Keratinocyte (primary cell): ENCODE data around the gene CENPP.

Experiments used
- EZH2 ChIP-seq: IDR thresholded peaks from one replicate; pipeline ENCODE4 v1.6.1; 2012; ENCODE audit warnings: inconsistent platforms, mild to moderate bottlenecking, low read length, moderate library complexity
- TF ChIP-seq, protein P1 (sequence below), 3 experiments: IDR thresholded peaks in 1 of 3; conservative IDR thresholded peaks in 1 of 3; optimal IDR thresholded peaks in 1 of 3; 2 replicates in 2 of 3; 3 replicates in 1 of 3; pipeline versions ENCODE3 to v1.5.1; 2011; ENCODE audit warnings: low read length in 3 of 3, mild to moderate bottlenecking in 3 of 3, moderate library complexity in 2 of 3, control low read depth in 1 of 3, inconsistent platforms in 1 of 3; ENCODE audit not compliant: insufficient read depth in 2 of 3; ENCODE audit errors: extremely low read depth in 1 of 3

DNA sequence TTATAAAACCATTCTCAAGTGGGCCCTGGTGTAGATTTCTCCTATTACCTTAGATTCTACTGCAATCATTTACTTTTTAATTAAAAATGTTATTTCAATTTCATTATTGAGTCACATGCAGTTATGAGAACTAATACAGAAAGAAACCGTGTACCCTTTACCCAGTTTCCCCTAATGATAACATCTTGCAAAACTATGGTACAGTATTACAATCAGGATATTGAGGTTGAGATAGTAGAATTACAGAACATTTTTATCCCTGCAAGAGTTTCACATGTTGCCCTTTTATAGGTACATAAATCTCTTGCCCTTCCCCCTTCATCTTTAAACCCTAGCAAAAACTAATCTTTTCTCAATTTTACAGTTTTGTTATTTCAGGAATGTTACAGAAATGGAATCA, 109.5 kb downstream of the CENPP start:
- TF ChIP-seq, protein P1, sequence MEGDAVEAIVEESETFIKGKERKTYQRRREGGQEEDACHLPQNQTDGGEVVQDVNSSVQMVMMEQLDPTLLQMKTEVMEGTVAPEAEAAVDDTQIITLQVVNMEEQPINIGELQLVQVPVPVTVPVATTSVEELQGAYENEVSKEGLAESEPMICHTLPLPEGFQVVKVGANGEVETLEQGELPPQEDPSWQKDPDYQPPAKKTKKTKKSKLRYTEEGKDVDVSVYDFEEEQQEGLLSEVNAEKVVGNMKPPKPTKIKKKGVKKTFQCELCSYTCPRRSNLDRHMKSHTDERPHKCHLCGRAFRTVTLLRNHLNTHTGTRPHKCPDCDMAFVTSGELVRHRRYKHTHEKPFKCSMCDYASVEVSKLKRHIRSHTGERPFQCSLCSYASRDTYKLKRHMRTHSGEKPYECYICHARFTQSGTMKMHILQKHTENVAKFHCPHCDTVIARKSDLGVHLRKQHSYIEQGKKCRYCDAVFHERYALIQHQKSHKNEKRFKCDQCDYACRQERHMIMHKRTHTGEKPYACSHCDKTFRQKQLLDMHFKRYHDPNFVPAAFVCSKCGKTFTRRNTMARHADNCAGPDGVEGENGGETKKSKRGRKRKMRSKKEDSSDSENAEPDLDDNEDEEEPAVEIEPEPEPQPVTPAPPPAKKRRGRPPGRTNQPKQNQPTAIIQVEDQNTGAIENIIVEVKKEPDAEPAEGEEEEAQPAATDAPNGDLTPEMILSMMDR (optimal IDR thresholded peaks at IDR 0.05 in 1 of 3, IDR thresholded peaks at IDR 0.05 in 1 of 3, conservative IDR thresholded peaks at IDR 0.05 in 1 of 3; ENCODE audit: extremely low read depth in 1 of 3, insufficient read depth in 2 of 3, low read length in 3 of 3) = no peak
- TF ChIP-seq EZH2 = no peak
